ENCODE measurements around the gene PAGE4.

PAGE4 gene

GRCh38 chrX:49877397-49878101, 48.4 kb downstream of the PAGE4 start:
- no peak for DNase-seq

- DNase-seq = no peak
These were observed 49.2 kb downstream of the PAGE4 start for GRCh38 chrX:49878128-49878833.

- peak; percentile 87 for DNase-seq
These were observed 49.9 kb downstream of the PAGE4 start, which contains the start of gene USP27X for GRCh38 chrX:49878834-49879655. Gene USP27X, plus strand, starts transcription at chrX:49879484. Its CDS starts 824 bp downstream, at chrX:49880308.

- no peak for DNase-seq
These were observed 50.7 kb downstream of the PAGE4 start for GRCh38 chrX:49879656-49880277.

- DNase-seq = no peak
These were observed 51.6 kb downstream of the PAGE4 start for GRCh38 chrX:49880668-49881067.
